ENCODE results near the gene FAM114A1. TPM values are rescaled to one million over a fixed set of nuclear protein-coding genes. Genes with fewer than 3 reads are reported as not detected.

FAM114A1 gene
- total and polyA plus RNA-seq, 2 of the 8 experiments (the other 6 are each of a cell fraction or from before 2014, with no cell fraction given), result 9.5 to 12.0 TPM

GRCh38 chr4:38957261-38957815 is 89.7 kb downstream of the FAM114A1 start (continued):
- no peak for TF ChIP-seq CHD7 (IDR thresholded peaks at IDR 0.05; ENCODE audit: insufficient replicate concordance, low read length)
- no peak for TF ChIP-seq PHF8 (conservative IDR thresholded peaks at IDR 0.05; ENCODE audit: low read depth, low read length)
- no peak for TF ChIP-seq GTF2F1 (IDR thresholded peaks at IDR 0.05; ENCODE audit: borderline replicate concordance, low read depth, low read length)
- TF ChIP-seq TEAD4 (IDR thresholded peaks at IDR 0.05; ENCODE audit: low read depth, low read length), result no peak
- no peak for TF ChIP-seq ATF3 (IDR thresholded peaks at IDR 0.05; ENCODE audit: insufficient read depth, low read depth, low read length)
- TF ChIP-seq ZNF274 (IDR thresholded peaks at IDR 0.05; ENCODE audit: borderline replicate concordance, extremely low read depth, low read length), result no peak
- no peak for TF ChIP-seq CHD2 (IDR thresholded peaks at IDR 0.05; ENCODE audit: low read length)

Data from H1 (cell line).